ENCODE measurements around the gene PLXNA2.

DNA sequence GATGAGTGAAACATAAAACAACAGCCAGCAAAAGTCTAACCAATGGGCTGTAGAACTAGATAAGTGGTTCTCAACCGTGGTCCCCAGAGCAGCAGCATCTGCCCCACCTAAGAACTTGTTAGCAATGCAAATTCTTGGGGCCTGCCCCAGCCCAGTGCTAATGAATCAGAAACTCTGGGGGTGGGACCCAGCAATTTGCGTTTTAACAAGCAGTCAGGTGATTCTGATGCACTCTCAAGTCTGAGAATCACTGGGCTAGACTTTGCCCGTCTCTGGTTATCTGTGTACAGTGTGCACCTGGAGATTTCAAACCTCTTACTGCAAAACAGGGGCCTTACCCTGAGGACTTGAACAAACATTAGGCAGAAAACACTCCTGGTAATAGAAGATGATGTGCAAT lies 66.5 kb downstream of the PLXNA2 start:
- TF ChIP-seq, protein P1, sequence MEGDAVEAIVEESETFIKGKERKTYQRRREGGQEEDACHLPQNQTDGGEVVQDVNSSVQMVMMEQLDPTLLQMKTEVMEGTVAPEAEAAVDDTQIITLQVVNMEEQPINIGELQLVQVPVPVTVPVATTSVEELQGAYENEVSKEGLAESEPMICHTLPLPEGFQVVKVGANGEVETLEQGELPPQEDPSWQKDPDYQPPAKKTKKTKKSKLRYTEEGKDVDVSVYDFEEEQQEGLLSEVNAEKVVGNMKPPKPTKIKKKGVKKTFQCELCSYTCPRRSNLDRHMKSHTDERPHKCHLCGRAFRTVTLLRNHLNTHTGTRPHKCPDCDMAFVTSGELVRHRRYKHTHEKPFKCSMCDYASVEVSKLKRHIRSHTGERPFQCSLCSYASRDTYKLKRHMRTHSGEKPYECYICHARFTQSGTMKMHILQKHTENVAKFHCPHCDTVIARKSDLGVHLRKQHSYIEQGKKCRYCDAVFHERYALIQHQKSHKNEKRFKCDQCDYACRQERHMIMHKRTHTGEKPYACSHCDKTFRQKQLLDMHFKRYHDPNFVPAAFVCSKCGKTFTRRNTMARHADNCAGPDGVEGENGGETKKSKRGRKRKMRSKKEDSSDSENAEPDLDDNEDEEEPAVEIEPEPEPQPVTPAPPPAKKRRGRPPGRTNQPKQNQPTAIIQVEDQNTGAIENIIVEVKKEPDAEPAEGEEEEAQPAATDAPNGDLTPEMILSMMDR (IDR thresholded peaks at IDR 0.05; ENCODE audit: borderline replicate concordance, extremely low read depth, low read length, poor library complexity, severe bottlenecking) = no peak
- no peak for TF ChIP-seq EZH2 (IDR thresholded peaks at IDR 0.05; ENCODE audit: borderline replicate concordance, low read depth, low read length, severe bottlenecking)
